ENCODE results near the gene RIC8A.

RIC8A gene

DNA sequence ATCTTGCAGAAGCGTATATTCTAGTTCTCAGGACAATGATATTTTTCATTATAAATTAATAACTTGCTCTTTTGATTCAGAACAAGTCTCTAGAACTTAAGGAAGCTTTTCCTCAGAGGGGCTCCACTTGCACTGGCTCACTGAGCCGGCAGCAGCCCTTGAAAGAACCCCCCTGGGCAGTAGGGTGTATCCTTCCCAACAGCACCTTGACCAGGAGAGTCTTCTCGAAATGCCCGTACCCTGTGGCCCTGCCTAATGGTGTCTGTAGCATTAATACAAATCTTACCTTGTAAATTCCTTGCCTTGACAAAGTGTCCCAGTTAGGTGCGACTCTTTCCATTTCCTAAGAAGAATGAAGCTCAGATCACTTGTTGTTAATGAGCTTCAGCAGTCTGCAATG is 42.8 kb downstream of the RIC8A start:
- DNase-seq (ENCODE audit: low read depth): no peak

DNA sequence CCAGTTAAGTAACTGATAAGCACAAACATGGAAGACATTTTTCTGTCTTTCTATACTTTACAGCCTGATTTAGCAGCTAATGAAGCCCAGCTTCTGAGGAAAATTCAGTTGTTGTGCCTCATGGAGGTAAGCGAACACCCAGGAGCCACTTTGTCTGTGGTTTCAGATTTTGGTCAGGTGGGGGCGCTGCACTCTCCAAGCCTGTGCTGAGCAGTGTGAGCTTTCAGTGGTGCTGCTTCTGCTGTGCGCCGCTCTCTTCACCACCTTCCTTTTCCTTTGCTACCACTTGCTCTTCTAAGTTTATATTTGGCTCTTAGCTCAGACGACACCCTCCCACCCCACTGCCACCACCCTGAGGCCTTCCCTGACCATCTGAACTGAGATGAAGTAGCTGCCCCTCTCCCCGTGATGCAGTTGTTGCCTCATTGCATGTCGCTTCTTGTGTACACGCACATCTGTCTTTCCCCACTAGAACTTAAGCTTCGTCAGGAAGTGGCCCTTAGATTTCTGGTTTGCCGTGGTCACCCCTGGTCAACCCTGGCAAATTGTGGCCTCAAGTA is 43.3 kb downstream of the RIC8A start:
- no peak for DNase-seq (ENCODE audit: low read depth)

DNA sequence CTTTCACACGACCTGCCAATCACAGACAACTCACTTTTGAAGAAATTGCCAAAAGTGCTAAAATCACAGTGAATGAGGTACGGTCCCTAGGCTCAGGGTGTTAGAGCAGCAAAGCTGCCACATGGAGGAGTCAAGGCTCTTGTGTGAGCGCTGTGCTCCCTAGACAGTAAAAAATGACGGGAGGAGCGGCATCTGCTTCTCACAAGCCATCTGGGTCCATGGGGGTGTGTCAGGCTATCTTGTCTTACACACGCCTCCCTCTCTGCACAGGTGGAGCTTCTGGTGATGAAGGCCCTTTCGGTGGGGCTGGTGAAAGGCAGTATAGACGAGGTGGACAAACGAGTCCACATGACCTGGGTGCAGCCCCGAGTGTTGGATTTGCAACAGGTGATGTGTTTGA is 44.0 kb downstream of the RIC8A start:
- DNase-seq (ENCODE audit: low read depth): no peak

DNA sequence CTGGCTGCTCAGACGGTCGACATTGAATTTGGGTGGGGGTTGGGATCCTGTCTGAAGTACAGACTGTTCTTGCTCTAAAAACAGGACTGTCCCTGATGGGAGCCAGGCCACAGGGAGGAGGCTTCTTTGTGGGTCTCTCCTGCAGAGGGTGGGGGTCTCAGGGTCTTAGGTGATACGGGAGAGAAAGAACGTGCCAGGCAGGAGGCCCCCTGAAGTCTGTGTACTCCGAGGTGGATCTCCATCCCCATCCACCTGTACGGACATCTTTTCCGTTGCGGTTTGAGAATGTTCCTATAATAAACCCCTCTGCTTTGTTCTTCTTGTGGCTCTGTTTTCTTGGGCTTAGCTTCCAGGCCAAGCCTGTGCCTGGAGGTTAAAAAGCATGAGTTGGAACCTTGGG is 45.2 kb downstream of the RIC8A start:
- DNase-seq (ENCODE audit: low read depth): no peak

DNA sequence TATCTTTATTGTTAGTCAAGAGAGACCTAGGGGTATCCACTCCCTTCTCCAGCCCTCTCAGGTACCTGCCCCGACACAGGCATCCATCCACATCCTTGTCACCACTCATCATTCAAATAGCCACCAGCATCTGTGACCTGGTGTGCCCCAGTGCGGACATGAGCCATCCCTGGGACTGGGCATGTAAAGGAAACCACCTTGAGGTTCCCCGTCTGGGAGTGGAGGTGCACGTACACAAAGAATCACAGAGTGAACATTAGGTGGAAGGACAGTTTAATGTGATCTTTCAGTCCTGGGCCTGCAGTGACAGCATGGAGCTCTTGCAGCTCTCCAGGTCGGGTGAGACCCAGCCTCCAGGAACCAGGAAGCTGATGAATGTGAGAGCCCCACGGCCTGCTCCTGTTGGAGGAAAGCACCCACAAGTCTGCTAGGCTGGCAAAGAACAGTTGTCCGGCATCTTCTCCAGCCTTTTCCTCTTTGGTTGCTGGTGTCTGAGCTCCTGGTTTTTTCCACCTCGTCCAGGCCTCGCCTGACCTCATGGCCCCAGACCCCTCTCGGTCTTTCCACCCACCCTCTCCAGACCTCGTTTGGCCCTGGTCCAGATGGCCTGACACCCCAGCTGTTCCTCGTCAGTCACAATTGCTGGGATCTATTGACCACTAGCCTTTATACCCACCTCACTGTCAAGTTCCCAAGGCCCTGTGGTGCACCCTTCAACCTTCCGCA is 45.8 kb downstream of the RIC8A start:
- no peak for DNase-seq (ENCODE audit: low read depth)

DNA sequence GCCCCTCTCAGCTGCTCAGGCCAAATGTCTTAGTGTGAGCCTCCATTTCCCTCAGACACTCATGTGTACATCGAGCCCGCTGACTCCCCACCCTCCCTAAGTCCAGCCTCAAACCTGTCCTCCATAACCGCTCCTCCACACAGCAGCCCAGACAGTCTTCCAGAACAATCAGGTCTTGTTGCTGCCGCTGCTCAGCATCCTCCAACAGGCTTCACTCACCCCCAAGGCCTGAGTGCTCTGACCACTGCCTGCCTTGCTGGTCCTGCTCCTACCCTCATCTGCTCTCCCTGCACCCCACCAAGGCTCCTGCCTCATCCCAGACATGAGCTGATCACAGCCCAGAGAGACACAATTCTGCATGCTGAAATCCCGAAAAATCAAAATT is 46.4 kb downstream of the RIC8A start:
- no peak for DNase-seq (ENCODE audit: low read depth)

DNA sequence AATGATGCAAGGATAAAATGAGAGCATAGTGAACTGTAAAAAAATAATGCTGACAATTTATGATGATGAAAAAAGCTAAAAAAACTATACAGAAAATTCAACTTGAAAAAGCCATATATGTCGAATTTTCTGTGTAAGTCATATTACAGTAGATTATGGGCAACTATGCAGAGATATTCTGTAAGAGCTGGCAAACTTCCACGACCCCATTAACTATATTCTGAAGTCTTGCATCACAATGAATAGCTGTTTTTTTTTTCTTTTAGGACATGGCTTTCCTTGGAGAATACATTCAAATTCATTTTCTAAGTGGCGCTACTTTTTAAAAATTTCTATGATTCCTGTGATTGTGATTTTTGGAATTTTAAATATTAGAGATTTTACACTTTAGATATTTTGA is 47.7 kb downstream of the RIC8A start:
- DNase-seq (ENCODE audit: low read depth): no peak

DNA sequence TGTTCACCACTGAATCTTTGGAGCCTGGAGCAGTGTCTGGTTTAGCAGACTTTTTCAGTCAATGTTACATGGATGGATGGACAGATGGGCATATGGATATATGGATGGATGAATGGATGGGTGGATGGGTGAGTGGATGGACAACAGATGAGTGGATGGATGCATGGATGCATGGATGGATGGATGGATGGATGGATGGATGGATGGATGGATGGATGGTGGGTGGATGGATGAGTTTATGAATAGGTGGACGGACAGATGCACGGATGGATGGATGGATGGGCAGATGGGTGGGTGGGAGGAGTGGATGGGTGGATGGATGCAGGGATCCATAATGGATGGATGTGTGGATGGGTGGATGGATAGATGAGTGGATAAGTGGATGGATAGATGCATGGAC is 48.3 kb downstream of the RIC8A start:
- no peak for DNase-seq (ENCODE audit: low read depth)

DNA sequence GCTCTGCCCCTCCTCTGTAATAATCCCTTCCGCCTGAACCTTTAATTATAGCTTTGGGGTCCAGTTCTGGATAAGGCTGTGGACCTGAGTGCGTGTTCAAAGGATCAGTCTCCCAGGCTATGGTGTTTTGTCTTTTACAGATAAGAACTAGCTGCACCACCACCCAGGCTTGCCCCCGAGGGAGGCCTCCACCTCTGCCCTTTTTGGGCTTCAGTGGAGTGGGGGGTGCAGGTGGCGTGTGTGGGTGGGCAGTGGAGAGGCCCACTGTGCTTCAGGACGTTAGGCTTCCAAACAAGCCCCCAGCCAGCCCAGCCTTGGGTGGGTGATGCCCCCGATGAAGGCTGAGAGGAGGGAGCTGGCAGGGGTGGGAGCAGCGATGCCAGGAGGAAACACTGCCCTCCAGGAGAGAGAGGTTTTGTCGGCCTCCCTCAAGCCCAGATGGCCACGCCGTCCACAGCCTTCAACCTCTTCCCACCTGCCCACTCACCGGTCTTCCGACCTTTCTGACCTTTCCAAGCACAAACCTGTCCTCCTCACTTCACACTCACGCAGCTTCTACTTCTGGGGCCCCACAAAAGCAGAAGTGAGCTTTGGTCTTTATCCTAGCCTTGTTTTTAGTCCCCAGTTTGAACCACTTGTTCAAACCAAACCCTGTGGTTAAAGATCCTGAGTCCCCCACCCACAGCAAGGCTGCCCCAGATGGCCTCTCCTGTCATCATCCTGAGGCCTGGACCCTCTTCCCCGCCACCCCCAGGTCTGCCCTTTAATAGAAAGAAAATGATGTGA is 49.6 kb downstream of the RIC8A start:
- no peak for DNase-seq (ENCODE audit: low read depth)

DNA sequence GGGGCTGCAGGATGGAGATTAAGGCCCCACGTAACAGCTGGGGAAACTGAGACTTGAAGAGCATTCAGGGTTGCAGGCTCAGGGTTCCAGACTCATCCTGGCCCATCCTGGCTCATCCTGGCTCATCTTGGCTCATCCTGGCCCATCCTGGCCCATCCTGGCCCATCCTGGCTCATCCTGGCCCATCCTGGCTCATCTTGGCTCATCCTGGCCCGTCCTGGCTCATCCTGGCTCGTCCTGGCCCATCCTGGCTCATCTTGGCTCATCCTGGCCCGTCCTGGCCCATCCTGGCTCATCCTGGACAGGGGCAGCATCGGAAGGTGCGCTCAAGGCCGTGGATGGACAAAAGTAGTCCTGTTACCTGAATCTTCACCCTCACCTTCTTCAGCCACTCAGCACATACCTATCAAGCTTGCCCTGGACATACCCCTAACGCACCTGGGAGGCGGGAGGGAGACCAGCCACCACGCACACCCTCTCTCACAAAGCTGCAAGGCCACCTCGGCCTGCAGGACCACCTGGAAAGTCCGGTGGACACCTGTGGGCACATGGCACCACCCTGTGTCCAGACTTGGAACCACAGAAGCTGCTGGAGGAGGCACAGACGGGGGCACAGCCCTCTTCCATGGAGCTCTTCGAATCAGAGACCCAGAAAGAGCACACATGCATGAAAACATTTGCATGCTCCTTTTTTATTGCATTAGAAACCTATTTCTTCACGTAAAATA is 50.4 kb downstream of the RIC8A start:
- no peak for DNase-seq (ENCODE audit: low read depth)

DNA sequence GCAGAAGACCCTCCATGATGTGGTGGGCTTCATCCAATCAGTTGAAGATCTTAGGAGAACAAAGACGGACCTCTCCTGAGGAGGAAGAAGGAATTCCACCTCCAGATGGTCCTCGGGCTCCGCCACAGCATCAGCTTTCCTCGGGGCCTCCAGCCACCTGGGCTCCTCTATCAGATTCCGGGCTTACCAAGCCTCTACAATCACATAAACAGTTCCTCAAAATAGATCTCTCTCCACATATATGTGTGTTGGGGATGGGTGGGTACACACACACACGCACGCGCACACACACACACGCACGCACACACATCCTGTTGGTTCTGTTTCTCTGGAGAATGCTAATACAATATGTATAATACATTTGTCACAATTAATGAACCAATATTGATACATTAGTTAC is 51.9 kb downstream of the RIC8A start:
- DNase-seq (ENCODE audit: low read depth): no peak

DNA sequence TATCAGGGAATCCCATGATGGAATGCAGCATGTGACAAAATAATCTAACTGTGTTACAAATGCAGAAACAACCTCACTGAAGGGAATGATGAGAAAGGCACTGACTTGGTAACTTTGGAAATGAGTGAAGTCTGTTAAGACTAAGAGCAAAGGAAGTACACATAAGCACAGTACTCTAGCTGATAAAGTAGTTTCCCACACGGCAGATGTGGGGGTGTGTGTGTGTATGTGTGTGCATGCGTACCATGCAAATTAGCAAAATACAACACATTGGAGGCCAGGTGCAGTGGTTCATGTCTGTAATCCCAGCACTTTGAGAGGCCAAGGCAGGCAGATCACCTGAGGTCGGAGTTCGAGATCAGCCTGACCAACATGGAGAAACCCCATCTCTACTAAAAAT is 54.1 kb downstream of the RIC8A start:
- DNase-seq (ENCODE audit: low read depth): no peak

Data from stromal cell of bone marrow (primary cell).